Fibroblast of skin of left quadriceps (primary cell): ENCODE measurements around the gene DCTN4.

ENCODE experiments used
- DNase-seq, 2 experiments: peaks; one replicate each; pipeline ENCODE4 v3.0.0-alpha.2; 2013; ENCODE audit warnings: low read depth in 2 of 2

Gene DCTN4

GRCh38 chr5:150740992-150741391 lies 17.8 kb downstream of the DCTN4 start:
- DNase-seq, result no peak

GRCh38 chr5:150738862-150739261 lies 20.0 kb downstream of the DCTN4 start:
- no peak for DNase-seq

GRCh38 chr5:150734579-150735384 lies 24.0 kb downstream of the DCTN4 start:
- no peak for DNase-seq

- DNase-seq, result no peak
Measured at GRCh38 chr5:150731669-150732242, 27.1 kb downstream of the DCTN4 start.

GRCh38 chr5:150729859-150730258 lies 29.0 kb downstream of the DCTN4 start:
- no peak for DNase-seq

GRCh38 chr5:150723845-150724244 lies 35.0 kb downstream of the DCTN4 start:
- DNase-seq, result no peak

- DNase-seq, result no peak
Measured at GRCh38 chr5:150710165-150710564, 48.7 kb downstream of the DCTN4 start.

GRCh38 chr5:150706776-150707390 lies 51.9 kb downstream of the DCTN4 start:
- no peak for DNase-seq

GRCh38 chr5:150703762-150704161 lies 55.1 kb downstream of the DCTN4 start:
- no peak for DNase-seq

GRCh38 chr5:150700594-150701377 lies 58.0 kb downstream of the DCTN4 start, which contains the start of gene RBM22:
Gene RBM22, minus strand, starts transcription at chr5:150701062. Its CDS starts 77 bp downstream, at chr5:150700985.
- peak; percentile 69 to 72 for DNase-seq

- DNase-seq, result no peak
Measured at GRCh38 chr5:150700246-150700593, 58.6 kb downstream of the DCTN4 start.

GRCh38 chr5:150694612-150695011 lies 64.2 kb downstream of the DCTN4 start:
- DNase-seq, result peak in 1 of 2 experiments; percentile 28

GRCh38 chr5:150692276-150692675 lies 66.5 kb downstream of the DCTN4 start:
- DNase-seq, result no peak

- DNase-seq, result no peak
Measured at GRCh38 chr5:150690760-150691159, 68.1 kb downstream of the DCTN4 start.

- DNase-seq, result no peak
Measured at GRCh38 chr5:150689120-150689519, 69.7 kb downstream of the DCTN4 start.

- no peak for DNase-seq
Measured at GRCh38 chr5:150676578-150676977, 82.2 kb downstream of the DCTN4 start.

GRCh38 chr5:150675069-150675468 lies 83.7 kb downstream of the DCTN4 start:
- DNase-seq, result no peak

- DNase-seq, result no peak
Measured at GRCh38 chr5:150674341-150674821, 84.4 kb downstream of the DCTN4 start.

- no peak for DNase-seq
Measured at GRCh38 chr5:150672884-150673275, 85.9 kb downstream of the DCTN4 start.

- no peak for DNase-seq
Measured at GRCh38 chr5:150672237-150672883, 86.5 kb downstream of the DCTN4 start.

- no peak for DNase-seq
Measured at GRCh38 chr5:150671509-150672236, 87.1 kb downstream of the DCTN4 start.
